CD4-positive, alpha-beta memory T cell (primary cell): ENCODE data around the gene GRM5. TPM values are rescaled to one million over a fixed set of nuclear protein-coding genes. Genes with fewer than 3 reads are reported as not detected.

ENCODE experiments used
- CTCF ChIA-PET: fragments of 350-600 bp; sonication (Branson Sonifier 250); formaldehyde crosslinking; loops from one replicate; lab custom pipeline; 2021; ENCODE audit warnings: inconsistent platforms; ENCODE audit not compliant: partially characterized antibody; lab: Charles Lee
- POLR2A ChIA-PET: fragments of 350-600 bp; sonication (Branson Sonifier 250); formaldehyde crosslinking; loops from one replicate; lab custom pipeline; 2021; ENCODE audit not compliant: partially characterized antibody; lab: Charles Lee
- DNase-seq, 5 donors: peaks; one replicate each; pipeline versions ENCODE4 v3.0.0 to v3.0.0-alpha.2; 2020 to 2022; ENCODE audit warnings: mixed read lengths in 1 of 5
- H3K27ac ChIP-seq: one replicate; pipeline ENCODE4 v1.7.0; 2013; ENCODE audit warnings: low read depth, low read length
- H3K27me3 ChIP-seq: 2 replicates; pipeline ENCODE4 v1.7.0; 2013; ENCODE audit warnings: mild to moderate bottlenecking, low read length, moderate library complexity; ENCODE audit not compliant: insufficient read depth
- H3K36me3 ChIP-seq: 2 replicates; pipeline ENCODE4 v1.7.0; 2013; ENCODE audit warnings: mild to moderate bottlenecking, low read length, moderate library complexity; ENCODE audit not compliant: insufficient read depth
- H3K4me1 ChIP-seq: 2 replicates; pipeline ENCODE4 v1.7.0; 2013; ENCODE audit warnings: mild to moderate bottlenecking, low read length, moderate library complexity; ENCODE audit not compliant: insufficient read depth
- H3K4me3 ChIP-seq, 2 donors: one replicate each; pipeline ENCODE4 v1.7.0; 2013; ENCODE audit warnings: low read length in 2 of 2, mild to moderate bottlenecking in 1 of 2
- H3K9me3 ChIP-seq, 2 donors: one replicate each; pipeline ENCODE4 v1.7.0; 2013; ENCODE audit warnings: low read length in 2 of 2, control low read depth in 1 of 2; ENCODE audit not compliant: control insufficient read depth in 1 of 2
- H3K27ac Mint-ChIP-seq, 7 donors: one replicate each; pipeline ENCODE4 v1.8.0; 2020 to 2021; ENCODE audit warnings: mixed read lengths in 7 of 7, mild to moderate bottlenecking in 6 of 7, inconsistent platforms in 3 of 7, moderate library complexity in 3 of 7
- H3K27me3 Mint-ChIP-seq, 2 donors: one replicate each; pipeline ENCODE4 v1.8.0; 2020 to 2021; ENCODE audit warnings: mixed read lengths in 2 of 2
- H3K36me3 Mint-ChIP-seq, 2 donors: one replicate each; pipeline ENCODE4 v1.8.0; 2020 to 2021; ENCODE audit warnings: mixed read lengths in 2 of 2, inconsistent platforms in 1 of 2, mild to moderate bottlenecking in 1 of 2
- H3K4me1 Mint-ChIP-seq, 4 donors: one replicate each; pipeline ENCODE4 v1.8.0; 2020 to 2021; ENCODE audit warnings: mixed read lengths in 4 of 4, mild to moderate bottlenecking in 1 of 4
- H3K4me3 Mint-ChIP-seq, 8 donors: one replicate each; pipeline ENCODE4 v1.8.0; 2020 to 2021; ENCODE audit warnings: mixed read lengths in 8 of 8, mild to moderate bottlenecking in 7 of 8, moderate library complexity in 6 of 8, inconsistent platforms in 3 of 8
- H3K9me3 Mint-ChIP-seq, 8 donors: one replicate each; pipeline ENCODE4 v1.8.0; 2020 to 2021; ENCODE audit warnings: mixed read lengths in 8 of 8, mild to moderate bottlenecking in 5 of 8, inconsistent platforms in 3 of 8, moderate library complexity in 1 of 8
- intact Hi-C: fragments of 100-400 bp; cut with micrococcal nuclease; formaldehyde crosslinking; loops from one replicate; pipeline ENCODE4 v1.15.1; 2023
- polyA plus RNA-seq, 2 donors: library from polyadenylated mRNA; unstranded; fragments of 300-500 nt; fragmentation: Illumina TruSeq; gene quantifications; one replicate each; pipeline ENCODE4 v1.2.3, GENCODE V29; 2021
- total RNA-seq, 2 experiments: library from RNA; stranded (reverse); gene quantifications; one replicate each; pipeline ENCODE4 v1.2.3, GENCODE V29; 2021

GRM5 gene
- total and polyA plus RNA-seq, 4 experiments from 2014 or later = not detected

DNA sequence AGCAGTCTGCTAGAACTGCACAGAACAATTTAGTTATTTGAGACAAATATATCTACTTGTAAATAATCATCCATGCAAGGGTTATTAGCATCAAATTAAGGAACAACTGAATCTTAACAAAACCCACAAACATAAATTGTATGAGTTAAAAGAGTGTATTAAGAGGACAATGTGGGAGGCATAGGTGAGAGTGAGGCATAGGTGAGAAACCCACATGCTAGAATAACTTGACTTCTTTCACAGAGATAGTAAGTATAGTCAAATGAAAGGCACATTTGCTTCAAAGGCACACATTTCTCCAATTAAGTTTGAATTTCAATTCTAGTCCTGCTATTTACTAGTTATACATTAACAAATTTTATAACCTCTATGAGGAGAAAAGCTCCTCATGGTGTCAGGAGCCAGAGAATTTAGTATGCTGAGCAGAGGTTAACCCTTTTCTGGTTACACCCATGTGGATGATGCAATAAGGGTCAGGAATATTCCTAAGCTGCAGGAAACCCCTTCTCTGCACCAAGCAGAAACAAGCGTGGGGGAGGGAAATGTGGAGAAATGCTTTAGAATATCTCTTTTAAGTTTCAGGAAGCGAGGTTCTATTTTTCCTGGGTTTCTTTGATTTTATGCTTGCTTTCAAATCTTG, 264.2 kb downstream of the GRM5 start:
- Mint-ChIP-seq H3K4me1 (no peaks in the 10 kb centered on the region), H3K9me3 (peaks cover 0 to 2% (median 0%) of the 10 kb centered on the region in 8 donors), H3K27me3 (no peaks in the 10 kb centered on the region), H3K36me3 (no peaks in the 10 kb centered on the region), H3K27ac (no peak overlapping the region), H3K4me3 (no peak overlapping the region)
- no peaks in the 10 kb centered on the region for H3K36me3 ChIP-seq
- no peak for DNase-seq
- no peaks in the 10 kb centered on the region for H3K9me3 ChIP-seq
- H3K4me3 ChIP-seq = no peak overlapping the region
- H3K27me3 ChIP-seq = no peaks in the 10 kb centered on the region
- ChIA-PET POLR2A (no interaction called here), CTCF (no interaction called here)
- H3K27ac ChIP-seq = no peak overlapping the region
- no peaks in the 10 kb centered on the region for H3K4me1 ChIP-seq
- intact Hi-C loops = no loop called here

DNA sequence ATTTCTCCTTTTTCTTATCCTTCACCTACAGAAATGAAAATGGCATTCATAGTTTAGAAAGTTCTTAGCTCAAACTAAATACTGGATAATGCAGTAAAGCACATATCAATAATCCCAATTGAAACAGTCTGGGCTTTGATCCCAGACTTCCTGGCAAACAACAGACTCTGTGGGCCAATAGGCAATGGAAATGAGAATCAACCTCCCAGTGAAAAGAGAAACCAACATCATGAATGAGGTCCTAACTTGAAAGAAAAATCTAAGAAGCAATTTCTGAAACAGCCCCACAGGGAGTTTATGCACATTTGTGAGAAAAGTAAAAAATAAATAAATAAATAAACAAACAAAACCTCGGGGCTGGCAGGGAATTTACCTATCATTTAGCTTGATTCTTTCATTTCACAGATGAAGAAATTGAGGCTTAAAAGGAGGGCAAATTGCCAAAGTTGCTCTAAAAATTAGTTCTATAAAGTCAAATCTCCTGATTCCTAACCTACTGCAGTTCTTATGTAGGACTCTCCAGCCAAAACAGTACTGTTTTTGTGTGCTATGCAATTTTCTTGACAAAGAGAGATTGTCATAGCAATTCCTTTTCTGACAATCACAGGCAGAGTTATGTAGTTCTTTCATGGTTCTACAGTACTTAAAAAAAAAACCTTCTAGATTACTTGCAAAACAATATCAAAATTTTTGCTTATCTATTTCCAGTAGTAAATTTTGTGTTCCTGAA, 265.8 kb downstream of the GRM5 start:
- Mint-ChIP-seq H3K4me3 (no peak overlapping the region), H3K9me3 (peaks cover 0 to 2% (median 0%) of the 10 kb centered on the region in 8 donors), H3K36me3 (no peaks in the 10 kb centered on the region), H3K27ac (no peak overlapping the region), H3K27me3 (peaks cover 0 to 2% of the 10 kb centered on the region in 2 donors), H3K4me1 (no peaks in the 10 kb centered on the region)
- no peak for DNase-seq
- ChIA-PET POLR2A (no interaction called here), CTCF (no interaction called here)
- Histone ChIP-seq H3K27me3 (no peaks in the 10 kb centered on the region), H3K9me3 (no peaks in the 10 kb centered on the region), H3K36me3 (no peaks in the 10 kb centered on the region), H3K27ac (no peak overlapping the region), H3K4me1 (no peaks in the 10 kb centered on the region), H3K4me3 (no peak overlapping the region)
- intact Hi-C loops = no loop called here

- intact Hi-C loops = no loop called here
- ChIA-PET CTCF (no interaction called here), POLR2A (no interaction called here)
- H3K4me3 ChIP-seq = no peak overlapping the region
- no peaks in the 10 kb centered on the region for H3K36me3 Mint-ChIP-seq
- H3K27me3 Mint-ChIP-seq = peaks cover 0 to 1% of the 10 kb centered on the region in 2 donors
- no peak overlapping the region for H3K4me3 Mint-ChIP-seq
- no peaks in the 10 kb centered on the region for H3K9me3 ChIP-seq
- H3K27ac Mint-ChIP-seq = no peak overlapping the region
- H3K9me3 Mint-ChIP-seq = peaks cover 0 to 3% (median 0%) of the 10 kb centered on the region in 8 donors
- H3K27ac ChIP-seq = no peak overlapping the region
- DNase-seq = no peak
- H3K4me1 Mint-ChIP-seq = peaks cover 0 to 3% (median under 1%) of the 10 kb centered on the region in 4 donors
- H3K4me1 ChIP-seq = no peaks in the 10 kb centered on the region
- no peaks in the 10 kb centered on the region for H3K27me3 ChIP-seq
- no peaks in the 10 kb centered on the region for H3K36me3 ChIP-seq
Observed at GRCh38 chr11:88790182-88790581, 275.6 kb downstream of the GRM5 start.

DNA sequence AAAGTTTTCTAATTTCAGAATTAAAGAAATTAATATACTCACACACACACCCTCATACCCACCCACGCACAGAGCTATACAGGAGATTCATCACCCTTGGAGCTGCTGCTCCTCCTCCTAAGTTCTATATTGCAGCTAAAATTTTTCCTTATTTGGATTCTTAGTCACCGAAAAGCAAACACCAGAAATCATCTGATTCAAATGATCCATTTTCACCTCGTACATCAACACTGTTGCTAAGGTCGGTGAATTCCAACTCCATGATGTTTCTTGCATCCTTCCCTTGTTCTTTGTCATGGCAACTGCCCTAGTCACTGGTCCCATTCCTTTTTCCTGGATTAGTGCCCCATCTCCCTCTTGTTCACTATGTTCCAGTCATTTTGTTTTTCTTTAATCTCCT, 286.2 kb downstream of the GRM5 start:
- Mint-ChIP-seq H3K4me1 (peaks cover 0 to 1% (median 0%) of the 10 kb centered on the region in 4 donors), H3K27me3 (peaks cover 0 to 3% of the 10 kb centered on the region in 2 donors), H3K36me3 (no peaks in the 10 kb centered on the region), H3K9me3 (peaks cover 0 to 11% (median 1%) of the 10 kb centered on the region in 8 donors), H3K27ac (peak overlapping the region in 1 of 7 donors; percentile 12), H3K4me3 (no peak overlapping the region)
- Histone ChIP-seq H3K4me1 (no peaks in the 10 kb centered on the region), H3K36me3 (no peaks in the 10 kb centered on the region), H3K27me3 (no peaks in the 10 kb centered on the region), H3K9me3 (no peaks in the 10 kb centered on the region), H3K4me3 (no peak overlapping the region), H3K27ac (no peak overlapping the region)
- no peak for DNase-seq
- CTCF ChIA-PET = no interaction called here
- POLR2A ChIA-PET = no interaction called here
- intact Hi-C loops = no loop called here

DNA sequence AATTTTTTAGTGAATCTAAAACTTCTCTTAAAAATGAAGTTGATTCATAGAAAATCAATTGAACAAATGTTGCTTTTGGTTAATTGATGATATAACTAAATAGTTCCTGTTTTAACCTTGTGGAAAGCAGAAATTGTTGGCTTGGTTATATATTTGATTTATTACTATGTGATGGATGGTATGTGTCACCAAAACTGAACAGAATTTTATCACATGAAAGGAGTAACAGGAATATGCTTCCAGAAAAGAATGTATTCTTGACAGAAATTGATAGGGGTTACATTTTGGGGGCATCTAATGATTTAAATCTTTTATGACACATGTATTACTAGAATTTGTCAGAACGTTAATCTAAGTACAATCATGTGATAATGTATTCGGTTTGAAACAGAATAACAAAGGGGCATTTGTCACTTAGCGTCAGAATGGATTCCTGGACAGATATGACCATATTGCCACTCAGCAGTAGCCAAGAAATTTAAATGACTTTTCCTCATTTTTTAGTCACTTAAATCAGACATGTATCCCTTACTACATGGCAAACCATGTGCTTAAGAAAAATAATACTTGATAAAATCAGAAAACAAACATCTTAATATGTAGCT, 295.2 kb downstream of the GRM5 start:
- no peaks in the 10 kb centered on the region for H3K4me1 ChIP-seq
- intact Hi-C loops = no loop called here
- no peaks in the 10 kb centered on the region for H3K27me3 ChIP-seq
- Mint-ChIP-seq H3K4me1 (no peaks in the 10 kb centered on the region), H3K36me3 (no peaks in the 10 kb centered on the region), H3K9me3 (peaks cover 0 to 10% (median 2%) of the 10 kb centered on the region in 8 donors), H3K27me3 (no peaks in the 10 kb centered on the region), H3K4me3 (no peak overlapping the region), H3K27ac (no peak overlapping the region)
- H3K27ac ChIP-seq = no peak overlapping the region
- H3K36me3 ChIP-seq = no peaks in the 10 kb centered on the region
- no peak for DNase-seq
- ChIA-PET CTCF (no interaction called here), POLR2A (no interaction called here)
- H3K9me3 ChIP-seq = no peaks in the 10 kb centered on the region
- H3K4me3 ChIP-seq = no peak overlapping the region

- no peaks in the 10 kb centered on the region for H3K4me1 Mint-ChIP-seq
- CTCF ChIA-PET = no interaction called here
Observed at GRCh38 chr11:88744140-88744539, 321.6 kb downstream of the GRM5 start.

DNA sequence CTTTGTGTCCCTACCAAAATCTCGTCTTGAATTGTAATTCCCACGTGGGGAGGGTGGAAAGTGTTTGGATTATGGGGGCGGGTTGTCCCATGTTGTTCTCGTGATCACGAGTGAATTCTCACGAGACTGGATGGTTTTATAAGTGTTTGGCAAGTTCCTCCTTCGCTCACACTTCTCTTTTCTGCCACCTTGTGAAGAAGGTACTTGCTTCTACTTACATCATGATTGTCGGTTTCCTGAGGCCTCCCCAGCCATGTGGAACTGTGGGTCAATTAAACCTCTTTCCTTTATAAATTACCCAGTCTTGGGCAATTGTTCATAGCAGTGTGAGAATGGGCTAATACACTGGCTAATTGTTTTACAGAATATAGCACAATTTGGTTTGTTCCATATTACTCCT, 326.3 kb downstream of the GRM5 start:
- DNase-seq = no peak
- ChIA-PET POLR2A (no interaction called here), CTCF (no interaction called here)
- H3K4me1 Mint-ChIP-seq = no peaks in the 10 kb centered on the region
- H3K36me3 Mint-ChIP-seq = no peaks in the 10 kb centered on the region
- H3K9me3 Mint-ChIP-seq = no peaks in the 10 kb centered on the region
- Histone ChIP-seq H3K4me3 (no peak overlapping the region), H3K27me3 (no peaks in the 10 kb centered on the region), H3K4me1 (no peaks in the 10 kb centered on the region), H3K36me3 (no peaks in the 10 kb centered on the region), H3K9me3 (no peaks in the 10 kb centered on the region), H3K27ac (no peak overlapping the region)
- no peak overlapping the region for H3K4me3 Mint-ChIP-seq
- intact Hi-C loops = no loop called here
- H3K27ac Mint-ChIP-seq = no peak overlapping the region
- no peaks in the 10 kb centered on the region for H3K27me3 Mint-ChIP-seq

More at GRCh38 chr11:88744140-88744539, 321.6 kb downstream of the GRM5 start:
- intact Hi-C loops = no loop called here
- no peaks in the 10 kb centered on the region for H3K9me3 ChIP-seq
- POLR2A ChIA-PET = no interaction called here
- DNase-seq = no peak
- no peak overlapping the region for H3K4me3 Mint-ChIP-seq
- no peaks in the 10 kb centered on the region for H3K27me3 ChIP-seq
- H3K27ac Mint-ChIP-seq = no peak overlapping the region
- no peaks in the 10 kb centered on the region for H3K36me3 ChIP-seq
- no peaks in the 10 kb centered on the region for H3K4me1 ChIP-seq
- no peak overlapping the region for H3K4me3 ChIP-seq
- no peak overlapping the region for H3K27ac ChIP-seq
- no peaks in the 10 kb centered on the region for H3K27me3 Mint-ChIP-seq
- peaks cover 0 to 2% (median 0%) of the 10 kb centered on the region in 8 donors for H3K9me3 Mint-ChIP-seq
- no peaks in the 10 kb centered on the region for H3K36me3 Mint-ChIP-seq
